Right lobe of liver (tissue), 4 donors: ENCODE results near the gene HES4.

Experiments used
- CTCF ChIP-seq, 4 donors: fragments of 200-600 bp in 3 of 4; fragments of 450-650 bp in 1 of 4; IDR thresholded peaks; one replicate each; pipeline versions ENCODE4 v1.5.1 to v1.8.0; 2016 to 2022; ENCODE audit warnings: antibody characterized with exemption in 4 of 4, mild to moderate bottlenecking in 2 of 4
- POLR2A ChIP-seq: fragments of 450-650 bp; IDR thresholded peaks from one replicate; pipeline ENCODE4 v1.6.1; 2017; ENCODE audit warnings: antibody characterized with exemption, mild to moderate bottlenecking
- donor health status: DM: no; HTN: no; CAD: no.
- donor health status: DM: no; HTN: no; CAD: no.
- donor health status: DM: no; HTN: yes; CAD: no.

- TF ChIP-seq CTCF (IDR thresholded peaks at IDR 0.05): no peak
- peak; percentile 10 for TF ChIP-seq POLR2A
Observed at GRCh38 chr1:1000357-1001056, 610 bp upstream of the HES4 start.
